Limb (tissue), 2 donors: ENCODE results near the gene CMTM8.

Source experiments
- DNase-seq, 2 donors: peaks; one replicate each; pipeline ENCODE4 v3.0.0-alpha.2; 2016; ENCODE audit errors: extremely low spot score in 2 of 2

Gene CMTM8

GRCh38 chr3:32276279-32276841, 37.9 kb downstream of the CMTM8 start:
- no peak for DNase-seq

GRCh38 chr3:32278714-32279113, 40.2 kb downstream of the CMTM8 start:
- DNase-seq, result no peak

- no peak for DNase-seq
Observed at GRCh38 chr3:32280262-32280910, 41.9 kb downstream of the CMTM8 start.

GRCh38 chr3:32281570-32282106, 43.2 kb downstream of the CMTM8 start:
- no peak for DNase-seq

GRCh38 chr3:32282578-32283154, 44.2 kb downstream of the CMTM8 start:
- DNase-seq, result no peak

GRCh38 chr3:32283304-32283703, 44.8 kb downstream of the CMTM8 start:
- no peak for DNase-seq

GRCh38 chr3:32284443-32285212, 46.1 kb downstream of the CMTM8 start:
- no peak for DNase-seq

- DNase-seq, result no peak
Observed at GRCh38 chr3:32285891-32286290, 47.4 kb downstream of the CMTM8 start.

- no peak for DNase-seq
Observed at GRCh38 chr3:32288819-32289218, 50.3 kb downstream of the CMTM8 start.

GRCh38 chr3:32290619-32291018, 52.1 kb downstream of the CMTM8 start:
- DNase-seq, result no peak

GRCh38 chr3:32292085-32292796, 53.8 kb downstream of the CMTM8 start:
- DNase-seq, result no peak

- no peak for DNase-seq
Observed at GRCh38 chr3:32293903-32294302, 55.4 kb downstream of the CMTM8 start.

- DNase-seq, result peak; percentile 68 to 72
Observed at GRCh38 chr3:32296251-32297204, 58.0 kb downstream of the CMTM8 start.

GRCh38 chr3:32297366-32297765, 58.9 kb downstream of the CMTM8 start:
- no peak for DNase-seq

GRCh38 chr3:32301426-32301825, 62.9 kb downstream of the CMTM8 start:
- no peak for DNase-seq

- no peak for DNase-seq
Observed at GRCh38 chr3:32302601-32303398, 64.3 kb downstream of the CMTM8 start.

GRCh38 chr3:32303399-32303747, 64.9 kb downstream of the CMTM8 start:
- no peak for DNase-seq

- DNase-seq, result no peak
Observed at GRCh38 chr3:32303977-32304881, 65.7 kb downstream of the CMTM8 start.
